Activated T-helper 1 cell treated with anti-CD3 and anti-CD28 coated beads, Interleukin-2, amount 50 U/mL, for 16 hours (primary cell): ENCODE measurements around the gene ASTN2.

Source experiments
- DNase-seq, 2 donors: peaks; one replicate each; pipeline ENCODE4 v3.0.0-alpha.2; 2020; ENCODE audit warnings: low read depth in 1 of 2, low spot score in 1 of 2

The ASTN2 gene

GRCh38 chr9:116549786-116550660 lies 864.8 kb downstream of the ASTN2 start:
- no peak for DNase-seq

- no peak for DNase-seq
These were observed 865.7 kb downstream of the ASTN2 start for GRCh38 chr9:116549061-116549664.

DNA sequence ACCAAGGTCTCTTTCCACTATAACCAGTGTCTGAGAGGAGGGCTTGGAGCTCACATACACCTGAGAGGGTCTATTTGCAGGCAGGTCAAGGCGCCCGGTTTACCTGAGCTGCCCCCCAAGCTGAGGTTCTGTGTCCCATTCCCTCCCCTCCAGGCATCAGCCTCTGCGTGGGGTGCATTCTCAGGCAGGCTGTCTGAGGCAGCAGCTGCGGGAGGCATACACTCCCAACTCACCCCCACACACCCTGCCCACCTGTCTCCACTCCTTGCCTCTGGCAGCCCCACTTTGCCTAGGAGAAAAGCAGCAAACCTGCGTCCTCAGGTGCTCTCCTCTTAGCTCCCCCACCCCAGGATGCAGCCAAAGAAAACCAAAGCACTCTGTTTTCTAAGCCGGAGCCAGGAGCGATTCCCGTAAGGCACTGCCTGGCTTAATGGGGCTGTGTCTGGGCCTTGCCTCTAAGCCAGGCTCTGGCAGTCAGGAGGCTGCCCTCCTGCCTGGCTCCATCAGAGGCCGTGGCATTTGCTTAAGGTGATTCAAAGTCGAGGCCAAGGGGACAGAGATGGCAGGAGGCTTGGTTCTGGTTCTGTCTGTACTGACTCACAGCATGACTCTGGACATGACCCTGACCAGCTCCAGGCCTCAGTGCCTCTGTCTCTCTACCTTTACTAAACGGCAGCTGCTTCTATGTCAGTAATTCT lies 867.0 kb downstream of the ASTN2 start:
- DNase-seq: no peak

DNA sequence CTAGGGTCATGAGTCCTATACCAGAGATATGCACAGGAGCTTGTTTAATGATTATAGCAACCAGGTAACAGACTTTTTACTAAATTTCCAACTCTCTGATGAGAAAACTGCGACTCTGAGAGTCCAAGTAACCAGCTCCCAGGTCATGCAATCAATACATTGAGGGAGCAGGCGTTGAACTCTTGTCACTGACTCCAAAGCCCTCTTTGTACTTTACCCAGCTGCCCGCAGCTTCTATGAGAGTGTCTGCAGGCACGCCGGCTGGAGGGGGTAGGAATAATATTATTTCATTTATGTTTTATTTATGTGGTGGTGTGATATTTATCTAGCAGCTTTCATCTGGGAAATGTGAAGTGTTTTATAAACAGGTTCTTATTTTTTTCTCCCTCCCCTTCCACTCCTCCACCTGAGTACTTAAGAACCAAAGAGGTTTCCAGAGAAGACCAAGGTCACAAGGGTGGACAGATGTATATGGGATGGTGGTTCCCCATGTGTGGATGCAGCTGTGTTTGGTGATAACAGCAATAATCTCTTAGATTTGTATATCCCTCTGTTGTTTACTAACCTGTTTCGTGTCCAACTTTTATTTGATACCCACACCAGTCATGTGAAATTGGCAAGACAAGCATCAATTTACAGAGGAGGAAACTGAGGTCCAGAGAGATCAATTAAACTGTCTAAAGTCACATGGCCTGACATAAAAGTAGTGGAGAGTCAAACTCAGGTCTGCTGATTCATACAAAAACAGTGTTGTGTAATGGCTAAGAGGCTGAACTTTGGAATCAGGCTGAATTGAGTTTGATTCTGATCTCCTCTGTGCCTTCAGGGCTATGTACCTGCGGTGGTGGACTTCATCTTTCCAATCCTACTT lies 867.9 kb downstream of the ASTN2 start:
- no peak for DNase-seq

DNA sequence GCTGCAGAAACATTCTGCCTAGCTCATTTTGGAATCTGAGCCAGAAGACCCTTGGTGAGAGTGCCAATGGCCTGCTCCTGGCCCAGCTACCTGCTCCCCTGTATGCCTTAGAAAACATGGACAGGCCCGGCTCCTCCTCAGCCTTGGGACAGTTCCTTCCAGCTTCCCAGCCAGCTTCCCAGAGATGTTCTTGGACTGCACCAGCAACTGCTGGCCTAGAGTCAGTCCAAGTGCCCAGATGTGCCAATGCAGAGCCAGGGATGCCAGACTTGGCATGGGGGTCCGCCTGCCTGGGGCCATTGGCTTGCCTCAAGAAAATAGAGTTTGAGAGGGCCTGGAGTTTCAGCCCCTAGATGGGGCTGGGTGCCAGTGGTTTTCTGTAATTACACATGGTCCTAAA lies 870.0 kb downstream of the ASTN2 start:
- no peak for DNase-seq

- DNase-seq: no peak
These were observed 871.0 kb downstream of the ASTN2 start for GRCh38 chr9:116543731-116544400.

GRCh38 chr9:116541402-116541801 lies 873.5 kb downstream of the ASTN2 start:
- DNase-seq: no peak

DNA sequence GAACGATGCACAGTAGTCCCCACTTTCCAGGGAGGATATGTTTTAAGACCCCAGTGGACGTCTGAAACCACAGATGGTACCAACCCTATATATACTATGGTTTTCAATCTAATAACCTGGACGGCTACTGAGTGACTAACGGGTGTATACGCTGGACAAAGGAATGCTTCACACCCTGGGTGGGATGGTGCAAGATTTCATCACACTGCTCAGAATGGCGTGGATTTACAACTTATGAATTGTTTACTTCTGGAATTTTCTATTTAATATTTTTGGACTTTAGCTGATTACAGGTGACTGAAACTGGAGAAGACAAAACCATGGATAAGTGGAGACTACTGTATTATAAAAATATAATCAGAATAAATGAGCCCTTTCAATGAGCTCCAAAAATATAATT lies 875.3 kb downstream of the ASTN2 start:
- DNase-seq: no peak

DNA sequence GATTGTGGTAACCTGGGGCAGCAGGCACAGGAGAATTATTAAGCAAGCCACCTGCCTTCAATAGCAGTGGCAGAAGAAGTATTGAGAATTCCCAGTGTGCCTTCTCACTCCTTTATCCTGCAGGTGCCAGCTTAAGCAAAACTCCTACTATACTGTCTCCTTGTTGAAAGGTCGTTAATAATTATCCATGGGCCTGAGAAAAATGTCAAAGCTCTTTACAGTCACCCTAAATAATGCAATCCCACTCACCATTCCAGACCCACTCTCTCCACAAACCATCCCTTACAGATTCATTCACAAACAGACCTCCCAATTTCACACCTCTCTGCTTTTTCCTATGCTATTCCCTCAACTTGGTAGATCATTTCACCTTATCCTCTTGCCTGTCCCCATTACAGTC lies 889.2 kb downstream of the ASTN2 start:
- DNase-seq: no peak

GRCh38 chr9:116524778-116525470 lies 889.9 kb downstream of the ASTN2 start:
- DNase-seq: no peak

- DNase-seq: no peak
These were observed 894.6 kb downstream of the ASTN2 start for GRCh38 chr9:116520218-116520617.

DNA sequence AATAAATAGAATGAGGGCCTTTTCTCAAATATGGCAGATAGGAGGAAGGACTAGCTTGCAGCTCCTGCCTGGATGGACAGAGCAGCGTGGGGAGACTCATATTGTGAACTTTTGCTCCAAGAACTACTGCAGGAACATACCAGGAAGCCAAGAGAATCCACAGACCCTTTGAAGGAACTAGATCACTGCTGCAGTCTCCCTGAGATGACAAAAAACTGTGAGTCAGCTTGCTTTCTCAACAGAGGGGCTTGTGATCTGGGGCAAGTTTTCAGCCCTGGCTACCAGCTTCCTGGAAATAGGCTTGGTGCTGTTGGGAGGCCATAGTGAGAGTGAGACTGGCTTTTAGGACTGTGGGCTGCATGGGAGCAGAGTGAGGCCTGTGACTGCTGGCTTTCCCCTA lies 898.4 kb downstream of the ASTN2 start:
- DNase-seq: no peak

DNA sequence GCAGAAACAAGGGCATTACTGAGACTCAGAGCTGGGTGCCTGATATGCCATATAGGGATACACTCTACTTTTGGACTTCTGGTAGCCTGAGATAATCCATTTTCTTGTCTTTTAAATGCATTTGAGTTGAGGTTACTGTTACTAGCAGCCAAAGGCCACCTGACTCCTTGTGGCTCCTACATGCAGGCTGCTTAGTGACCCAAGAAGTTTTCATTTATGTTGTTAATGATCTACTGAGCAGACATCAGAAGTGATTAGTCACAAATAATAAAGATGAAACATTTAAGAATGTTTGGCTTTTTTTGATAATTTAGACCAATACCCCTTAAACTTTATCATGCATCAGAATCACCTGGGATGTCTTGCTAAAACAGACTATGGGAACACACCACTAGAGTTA lies 899.3 kb downstream of the ASTN2 start:
- no peak for DNase-seq

- no peak for DNase-seq
These were observed 908.2 kb downstream of the ASTN2 start for GRCh38 chr9:116506685-116507084.

DNA sequence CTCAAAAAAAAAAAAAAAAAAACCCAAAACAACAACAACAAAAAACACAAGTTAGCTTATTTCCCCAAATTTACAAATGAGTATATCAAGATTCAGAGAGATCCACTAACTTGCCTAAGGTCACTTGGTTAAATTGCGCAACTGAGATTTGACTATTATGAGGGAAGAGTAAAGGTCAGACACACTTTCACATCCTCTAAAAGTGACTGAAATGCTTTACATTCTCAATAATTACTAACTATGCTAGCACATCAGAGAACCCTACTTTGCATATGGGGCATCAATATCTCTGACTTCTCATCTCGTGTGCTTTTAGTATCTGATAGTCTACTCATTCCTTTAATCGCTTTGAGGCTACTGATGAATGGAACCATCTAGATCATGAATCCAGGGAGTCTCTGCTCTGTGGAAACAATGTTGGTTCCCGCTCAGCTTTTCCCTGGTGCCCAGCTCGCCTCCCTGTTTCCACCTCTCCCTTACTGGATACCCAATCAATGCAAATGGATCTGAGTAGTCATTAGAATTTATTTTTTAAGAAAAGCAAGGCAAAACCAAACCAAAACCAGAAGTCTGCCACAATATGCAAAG lies 909.9 kb downstream of the ASTN2 start:
- no peak for DNase-seq

- no peak for DNase-seq
These were observed 910.8 kb downstream of the ASTN2 start for GRCh38 chr9:116504081-116504480.

- DNase-seq: no peak
These were observed 912.1 kb downstream of the ASTN2 start for GRCh38 chr9:116502746-116503145.

GRCh38 chr9:116501871-116502270 lies 913.0 kb downstream of the ASTN2 start:
- DNase-seq: no peak

DNA sequence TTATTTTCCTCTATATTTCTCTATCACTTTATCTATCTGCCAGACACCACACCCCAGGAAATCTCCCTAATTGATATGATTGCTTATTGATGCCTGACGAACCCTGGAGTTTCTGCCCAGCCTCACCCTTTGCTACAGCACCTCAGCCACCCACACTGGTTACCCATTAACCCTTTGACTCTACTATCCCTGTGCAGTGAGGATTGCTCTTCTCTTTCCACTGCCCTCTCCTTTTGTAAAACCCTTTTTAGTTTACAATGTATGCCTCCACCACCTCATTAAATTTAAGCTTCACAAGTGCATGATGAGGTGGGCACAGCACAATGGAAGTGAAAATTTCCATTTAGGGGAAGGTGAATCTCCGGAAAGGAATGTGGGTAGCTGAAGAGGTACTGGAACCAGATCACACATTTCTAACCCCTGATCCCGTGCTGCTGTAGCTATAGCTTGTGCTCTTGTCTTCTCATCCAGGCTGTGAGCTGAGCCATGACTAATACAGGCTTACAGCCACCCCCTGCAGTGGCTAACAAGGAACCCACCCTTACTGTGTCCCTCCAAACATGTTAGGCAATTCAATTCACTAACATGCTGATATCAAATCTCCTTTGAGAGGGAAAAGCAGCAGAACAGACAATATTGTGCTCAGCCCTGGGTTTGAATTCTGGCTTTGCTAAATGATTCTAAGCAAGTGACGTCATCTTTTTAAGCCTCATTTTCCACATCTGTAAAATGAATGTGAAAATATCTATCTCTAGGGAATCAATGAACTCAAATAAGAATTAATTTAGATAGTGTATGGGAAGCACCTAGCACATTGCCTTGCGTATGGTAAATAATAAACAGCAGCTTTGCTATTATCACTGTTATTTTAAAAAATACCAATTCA lies 914.6 kb downstream of the ASTN2 start:
- DNase-seq: no peak
